IPS-NIHi11 (cell line): Measurements from ENCODE around the gene RTRAF.

Experiments used
- DNase-seq: peaks from one replicate; pipeline ENCODE4 v3.0.0; 2012; ENCODE audit warnings: mixed read lengths, low spot score

The RTRAF gene

DNA sequence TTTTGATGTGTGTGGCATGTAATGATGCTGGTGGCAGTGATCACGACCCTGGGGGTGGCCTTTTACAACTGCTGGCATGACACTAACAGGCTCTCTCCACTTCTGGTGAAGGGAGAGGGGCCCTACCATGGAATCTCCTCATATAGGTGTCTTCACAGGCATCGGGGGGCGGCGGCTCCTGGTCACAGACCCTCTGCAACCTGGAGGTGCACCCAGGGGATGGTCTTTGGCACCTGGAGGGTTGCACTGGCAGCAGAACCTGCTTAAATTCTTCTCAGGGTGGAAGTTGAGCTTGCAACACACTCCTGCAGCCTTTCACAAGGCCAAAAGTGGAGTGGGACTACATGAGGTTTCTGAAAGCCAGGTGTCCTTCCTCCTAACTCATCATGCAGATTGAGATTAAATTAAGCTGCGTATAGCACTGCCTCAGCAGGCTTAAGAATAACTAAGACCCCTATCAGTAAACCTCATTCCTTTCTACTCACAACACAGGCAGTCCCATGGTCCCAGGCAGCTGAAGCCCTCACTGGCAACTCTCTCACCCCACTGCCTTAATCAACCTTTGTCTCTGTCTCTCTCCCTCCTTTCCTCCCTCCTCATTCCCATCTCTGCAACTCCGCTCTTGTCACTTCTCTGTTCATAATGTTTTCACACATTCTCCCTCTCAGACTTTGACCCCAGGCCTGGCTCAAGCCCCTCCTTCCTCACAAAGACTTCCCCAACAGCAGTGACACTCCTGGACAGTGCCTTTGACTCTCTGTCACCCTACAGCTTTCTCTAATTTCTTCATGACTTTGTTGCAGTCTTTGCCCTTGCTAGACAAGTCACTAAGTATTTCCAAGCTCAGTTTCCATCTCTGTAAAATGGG lies 60.6 kb downstream of the RTRAF start:
- no peak for DNase-seq

DNA sequence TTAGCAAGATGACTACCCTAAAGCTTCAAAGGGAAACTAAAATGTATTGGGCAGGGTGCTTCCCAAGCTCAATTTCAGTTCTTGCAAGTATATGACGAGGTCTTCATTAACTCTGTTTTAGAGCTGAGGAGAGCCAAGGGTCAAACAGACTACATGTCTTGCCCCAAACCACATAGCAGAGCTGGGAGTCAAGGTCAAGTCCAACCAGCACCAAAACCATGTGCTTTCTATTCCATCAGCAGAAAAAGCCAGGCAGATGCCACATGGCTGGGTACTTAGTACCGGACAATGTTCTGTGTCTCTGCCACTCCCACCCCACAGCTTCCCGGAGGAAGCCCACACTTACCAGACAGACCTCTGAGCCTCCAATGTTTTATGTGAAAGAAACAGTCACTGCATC lies 61.9 kb downstream of the RTRAF start:
- DNase-seq, result no peak

DNA sequence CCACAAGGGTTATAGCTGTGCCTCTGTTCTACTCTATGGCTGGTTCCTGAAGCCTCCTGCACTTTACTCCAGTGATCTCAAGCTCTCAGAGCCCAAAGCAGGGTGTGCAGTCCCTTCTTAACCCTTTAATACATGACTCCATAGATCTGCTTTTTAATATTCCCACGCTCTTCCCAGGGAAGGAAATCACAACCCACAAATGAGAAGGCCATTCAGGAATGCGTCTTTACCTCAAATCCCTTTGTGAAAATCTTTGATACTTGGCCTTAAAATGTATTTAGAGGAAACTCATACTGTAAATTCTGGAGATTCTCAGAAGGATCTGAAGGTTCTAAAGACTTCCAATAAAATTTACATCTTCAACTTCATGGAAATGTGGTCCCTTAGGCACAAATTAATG lies 62.5 kb downstream of the RTRAF start:
- no peak for DNase-seq

DNA sequence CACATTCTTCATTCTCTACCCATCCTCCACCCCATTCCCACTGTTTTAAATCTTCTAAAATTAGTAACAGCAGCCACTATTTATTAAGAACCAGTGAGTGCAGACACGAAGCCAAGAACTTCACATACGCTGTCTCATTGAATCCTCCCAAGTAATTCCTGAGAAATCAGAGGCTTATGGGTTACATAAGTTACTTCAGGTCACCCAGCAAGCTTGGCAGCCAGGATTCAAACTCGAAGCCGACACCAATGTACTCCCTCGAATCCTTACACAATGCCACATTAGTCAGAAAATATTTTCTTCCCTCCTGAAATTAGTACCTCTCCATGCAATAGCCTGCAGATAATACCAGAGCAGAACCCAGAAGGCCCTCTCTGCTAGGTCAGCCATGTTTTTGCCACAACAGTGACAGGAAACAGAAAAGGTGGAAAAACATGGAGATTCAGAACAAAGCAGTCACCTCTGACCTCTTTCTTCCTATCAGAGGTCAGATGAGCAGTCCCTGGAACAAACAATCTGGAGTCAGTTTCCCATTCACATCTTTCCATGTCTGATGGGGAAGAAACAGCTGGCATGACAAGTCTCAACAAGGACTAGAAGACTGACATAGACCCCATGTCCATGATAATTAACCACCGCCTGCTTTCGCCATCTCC lies 63.1 kb downstream of the RTRAF start:
- DNase-seq, result no peak

DNA sequence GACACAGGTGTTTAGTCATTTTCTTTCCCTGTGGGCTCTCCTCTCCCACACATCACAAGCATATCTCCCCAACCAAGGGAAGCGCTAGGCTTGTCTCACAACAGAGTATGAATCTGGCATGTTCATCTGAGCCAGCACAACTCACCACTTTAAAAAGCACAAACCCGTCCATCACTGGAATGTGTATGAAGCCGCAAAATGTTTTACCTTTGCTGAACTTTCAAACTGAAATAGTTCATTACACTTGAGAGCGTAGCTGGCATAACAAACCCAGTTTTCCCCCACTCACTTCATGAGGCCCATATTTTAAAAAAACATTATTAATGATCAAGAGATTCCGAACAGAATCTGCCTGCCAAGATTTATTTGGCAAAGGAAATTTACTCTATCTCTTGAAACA lies 63.7 kb downstream of the RTRAF start:
- DNase-seq, result no peak

DNA sequence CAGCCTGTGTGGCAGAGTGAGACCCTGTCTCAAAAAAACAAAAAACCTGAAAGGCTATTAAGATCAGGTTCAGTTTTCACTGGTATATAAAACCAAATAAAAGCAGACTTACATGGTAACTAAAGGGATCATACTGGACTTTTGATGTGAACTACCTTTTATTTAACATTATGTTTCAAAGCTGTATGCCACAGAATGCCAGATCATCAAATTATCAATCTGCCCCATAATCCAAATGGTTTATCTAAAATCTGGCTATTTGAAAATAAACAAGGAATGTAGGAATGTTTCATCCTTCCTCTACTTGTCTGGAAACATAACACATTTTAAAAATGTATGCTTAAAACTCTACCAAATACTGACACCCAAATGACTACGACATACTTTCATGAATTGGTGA lies 65.3 kb downstream of the RTRAF start:
- DNase-seq, result no peak

DNA sequence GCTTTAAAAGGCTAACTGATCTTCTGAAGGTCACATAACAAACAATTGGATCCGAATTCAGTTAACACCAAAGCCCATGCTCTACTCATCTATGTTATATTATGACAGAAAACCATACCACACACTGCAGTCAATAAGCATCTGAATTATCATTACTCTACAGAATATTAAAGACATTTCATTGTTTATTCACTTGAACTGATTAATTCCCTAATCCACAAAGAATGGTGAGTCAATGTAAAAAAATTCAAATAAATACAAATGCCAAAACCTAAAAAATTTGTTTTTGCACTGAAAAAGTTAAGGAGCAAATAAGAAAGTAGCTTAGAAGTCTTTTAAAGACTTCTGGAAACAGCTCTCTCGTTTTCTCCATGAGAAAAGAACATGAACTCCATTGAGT lies 65.8 kb downstream of the RTRAF start:
- DNase-seq, result no peak

DNA sequence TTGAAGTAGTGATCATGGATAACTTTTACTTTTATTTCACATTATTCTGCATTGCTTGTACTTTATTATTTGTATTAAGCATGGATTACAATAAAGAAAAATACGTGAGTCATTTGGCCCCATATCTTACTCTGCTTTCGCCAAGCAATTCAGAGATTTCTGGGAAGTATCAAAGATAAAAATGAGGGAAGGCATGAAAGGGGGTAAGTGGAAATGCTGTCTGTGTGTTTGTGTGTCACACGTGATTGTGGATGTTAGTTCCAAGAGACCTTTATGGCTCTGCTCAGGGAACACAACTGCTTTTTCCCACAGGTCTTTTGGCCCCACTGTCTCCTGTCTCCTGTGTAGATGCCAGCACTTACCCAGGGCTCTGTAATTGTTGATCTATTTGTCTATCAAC lies 69.0 kb downstream of the RTRAF start:
- no peak for DNase-seq

DNA sequence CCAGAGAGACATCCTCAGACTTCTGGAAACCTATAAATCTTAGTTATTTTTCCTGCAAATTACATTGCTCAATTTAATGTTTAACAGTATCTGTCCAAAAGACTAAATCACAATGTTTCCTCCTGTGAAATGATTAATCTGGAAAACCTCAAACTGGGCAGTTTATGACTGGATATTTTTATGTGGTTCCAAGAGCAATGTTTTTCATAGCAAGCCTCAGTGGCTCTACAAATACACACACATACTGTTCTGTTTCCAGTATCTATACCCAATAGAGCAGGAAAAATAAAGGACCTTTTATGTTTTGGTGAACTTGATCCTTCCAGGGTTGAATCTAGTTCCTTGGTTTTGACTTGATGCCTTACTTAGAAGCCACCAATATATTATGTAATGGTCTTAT lies 70.3 kb downstream of the RTRAF start:
- DNase-seq, result no peak

DNA sequence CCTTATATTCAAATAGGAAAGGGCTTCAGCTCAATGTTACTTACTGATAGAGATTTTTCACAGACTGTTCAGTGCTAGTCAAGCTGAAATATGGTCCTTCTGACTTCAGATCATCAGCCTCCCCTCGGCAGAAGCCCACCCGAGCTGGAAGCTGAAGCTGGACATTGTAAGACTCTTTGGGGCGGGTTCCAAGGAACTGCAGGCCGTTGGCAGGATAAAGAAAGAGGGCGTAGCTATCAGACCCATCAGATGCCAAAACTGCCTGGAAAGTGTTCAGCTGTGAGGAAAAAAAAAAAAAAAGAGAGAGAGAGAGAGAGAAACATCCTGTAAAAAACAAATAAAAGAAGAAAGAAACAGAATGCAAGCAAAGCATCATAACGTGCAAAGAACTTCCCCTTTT lies 70.7 kb downstream of the RTRAF start:
- DNase-seq, result no peak
